ENCODE measurements around the gene EFCAB12.

GRCh38 chr3:129389572-129389937 is 38.9 kb downstream of the EFCAB12 start:
- TF ChIP-seq FOS (IDR thresholded peaks at IDR 0.05; ENCODE audit: low read depth, low read length) (no peak), RAD21 (IDR thresholded peaks at IDR 0.05; ENCODE audit: low read length) (no peak), RCOR1 (IDR thresholded peaks at IDR 0.05; ENCODE audit: insufficient replicate concordance, low read length) (no peak), CTCF (conservative IDR thresholded peaks at IDR 0.05; ENCODE audit: low read depth, low read length) (no peak), CHD1 (IDR thresholded peaks at IDR 0.05; ENCODE audit: low read depth, low read length) (no peak), POLR2A (IDR thresholded peaks at IDR 0.05; ENCODE audit: low read depth, low read length) (no peak), MXI1 (IDR thresholded peaks at IDR 0.05; ENCODE audit: borderline replicate concordance, low read depth, low read length) (no peak), RFX5 (IDR thresholded peaks at IDR 0.05; ENCODE audit: low read depth, low read length) (no peak), SMC3 (IDR thresholded peaks at IDR 0.05; ENCODE audit: low read depth, low read length) (no peak), MAZ (IDR thresholded peaks at IDR 0.05; ENCODE audit: borderline replicate concordance, low read depth, low read length) (no peak), CEBPB (IDR thresholded peaks at IDR 0.05; ENCODE audit: low read depth, low read length) (no peak), USF2 (IDR thresholded peaks at IDR 0.05; ENCODE audit: low read depth, low read length) (no peak), BHLHE40 (IDR thresholded peaks at IDR 0.05; ENCODE audit: low read depth, low read length) (no peak)
